Liver (tissue), 3 donors: ENCODE data around the gene DNAJB6.

ENCODE experiments used
- CTCF ChIP-seq: fragments of 150-350 bp; IDR thresholded peaks from 2 replicates; pipeline ENCODE4 v1.5.1; 2017; ENCODE audit warnings: improper control_type of control experiment, low read depth, low read length; ENCODE audit not compliant: missing input control
- EGR1 ChIP-seq, 2 donors: IDR thresholded peaks; 2 replicates each; pipeline ENCODE4 v1.6.1; 2016 to 2018; ENCODE audit warnings: antibody characterized with exemption in 2 of 2, low read depth in 2 of 2
- FOXA1 ChIP-seq: IDR thresholded peaks from 2 replicates; pipeline ENCODE4 v1.6.1; 2016; ENCODE audit warnings: antibody characterized with exemption
- GABPA ChIP-seq, 2 donors: IDR thresholded peaks in 1 of 2; conservative IDR thresholded peaks in 1 of 2; 2 replicates each; pipeline ENCODE4 v1.6.1; 2016; ENCODE audit warnings: antibody characterized with exemption in 2 of 2, mild to moderate bottlenecking in 1 of 2, moderate library complexity in 1 of 2
- HNF4G ChIP-seq: IDR thresholded peaks from 2 replicates; pipeline ENCODE4 v1.6.1; 2016; ENCODE audit warnings: antibody characterized with exemption
- JUND ChIP-seq, 2 donors: IDR thresholded peaks; 2 replicates each; pipeline ENCODE4 v1.6.1; 2016; ENCODE audit warnings: antibody characterized with exemption in 2 of 2
- MAX ChIP-seq: IDR thresholded peaks from 2 replicates; pipeline ENCODE4 v1.6.1; 2016; ENCODE audit warnings: antibody characterized with exemption
- RAD21 ChIP-seq, 2 donors: IDR thresholded peaks; 2 replicates each; pipeline ENCODE4 v1.6.1; 2016; ENCODE audit warnings: antibody characterized with exemption in 2 of 2, mild to moderate bottlenecking in 2 of 2
- RXRA ChIP-seq, 2 donors: IDR thresholded peaks; 2 replicates each; pipeline ENCODE4 v1.6.1; 2017 to 2018; ENCODE audit warnings: antibody characterized with exemption in 2 of 2, mild to moderate bottlenecking in 1 of 2
- TAF1 ChIP-seq: conservative IDR thresholded peaks from 2 replicates; pipeline ENCODE4 v1.6.1; 2016; ENCODE audit warnings: antibody characterized with exemption, mild to moderate bottlenecking
- YY1 ChIP-seq: IDR thresholded peaks from 2 replicates; pipeline ENCODE4 v1.6.1; 2016; ENCODE audit warnings: antibody characterized with exemption, mild to moderate bottlenecking
- TF ChIP-seq, protein P1 (sequence below): IDR thresholded peaks from 2 replicates; pipeline ENCODE4 v1.6.1; 2016; ENCODE audit warnings: antibody characterized with exemption, mild to moderate bottlenecking
- TF ChIP-seq, protein P2 (sequence below): IDR thresholded peaks from 2 replicates; pipeline ENCODE4 v1.6.1; 2016; ENCODE audit warnings: antibody characterized with exemption
- TF ChIP-seq, protein P3 (sequence below): IDR thresholded peaks from 2 replicates; pipeline ENCODE4 v1.6.1; 2016; ENCODE audit warnings: antibody characterized with exemption
- donor health status: healthy.
- donor health status: healthy.

DNA sequence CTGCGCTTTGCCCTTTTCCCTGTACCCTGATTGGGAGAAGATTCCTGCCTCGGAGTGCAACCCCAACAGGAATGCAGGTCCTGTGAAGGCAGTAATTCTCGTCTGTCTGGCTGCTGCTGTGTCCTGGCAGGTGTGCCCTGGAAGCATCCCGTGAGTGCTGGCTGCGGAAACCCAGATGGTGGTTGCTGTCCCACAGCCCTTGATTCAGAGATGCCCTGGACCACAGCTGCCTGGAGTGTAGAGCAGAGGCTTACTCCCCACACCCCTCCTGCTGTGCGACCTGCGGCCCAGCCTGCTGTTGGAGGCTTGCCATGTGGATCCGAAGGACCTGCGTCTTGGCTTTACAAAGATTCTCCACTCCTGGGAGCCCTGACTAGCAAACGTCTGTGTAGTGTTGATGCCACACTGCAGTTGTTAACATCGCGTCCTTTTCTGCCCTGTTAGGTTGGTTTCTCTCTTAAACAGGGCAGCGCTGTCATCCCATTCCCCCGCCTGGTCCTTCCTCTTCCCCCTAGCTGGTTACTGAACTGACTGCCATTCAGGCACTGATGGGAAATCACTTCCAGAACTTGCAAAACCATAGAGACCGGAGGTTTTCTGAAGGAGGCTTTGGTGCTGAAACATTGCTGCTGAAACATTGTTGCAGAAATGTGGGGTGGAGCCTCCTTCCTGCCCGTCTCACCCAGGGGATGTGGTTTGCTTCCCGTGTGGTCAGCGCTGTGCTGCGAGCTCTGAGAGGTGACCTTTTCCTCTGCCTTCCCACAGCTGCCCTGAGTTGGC, 53.3 kb downstream of the DNAJB6 start:
- TF ChIP-seq CTCF (no peak), JUND (IDR thresholded peaks at IDR 0.05) (no peak), RAD21 (IDR thresholded peaks at IDR 0.05) (no peak), GABPA (IDR thresholded peaks at IDR 0.05 in 1 of 2, conservative IDR thresholded peaks at IDR 0.05 in 1 of 2) (no peak), FOXA1 (no peak), YY1 (no peak), EGR1 (IDR thresholded peaks at IDR 0.05; ENCODE audit: low read depth in 2 of 2) (no peak), TAF1 (no peak), HNF4G (no peak), RXRA (IDR thresholded peaks at IDR 0.05) (no peak), MAX (no peak)
- TF ChIP-seq, protein P1, sequence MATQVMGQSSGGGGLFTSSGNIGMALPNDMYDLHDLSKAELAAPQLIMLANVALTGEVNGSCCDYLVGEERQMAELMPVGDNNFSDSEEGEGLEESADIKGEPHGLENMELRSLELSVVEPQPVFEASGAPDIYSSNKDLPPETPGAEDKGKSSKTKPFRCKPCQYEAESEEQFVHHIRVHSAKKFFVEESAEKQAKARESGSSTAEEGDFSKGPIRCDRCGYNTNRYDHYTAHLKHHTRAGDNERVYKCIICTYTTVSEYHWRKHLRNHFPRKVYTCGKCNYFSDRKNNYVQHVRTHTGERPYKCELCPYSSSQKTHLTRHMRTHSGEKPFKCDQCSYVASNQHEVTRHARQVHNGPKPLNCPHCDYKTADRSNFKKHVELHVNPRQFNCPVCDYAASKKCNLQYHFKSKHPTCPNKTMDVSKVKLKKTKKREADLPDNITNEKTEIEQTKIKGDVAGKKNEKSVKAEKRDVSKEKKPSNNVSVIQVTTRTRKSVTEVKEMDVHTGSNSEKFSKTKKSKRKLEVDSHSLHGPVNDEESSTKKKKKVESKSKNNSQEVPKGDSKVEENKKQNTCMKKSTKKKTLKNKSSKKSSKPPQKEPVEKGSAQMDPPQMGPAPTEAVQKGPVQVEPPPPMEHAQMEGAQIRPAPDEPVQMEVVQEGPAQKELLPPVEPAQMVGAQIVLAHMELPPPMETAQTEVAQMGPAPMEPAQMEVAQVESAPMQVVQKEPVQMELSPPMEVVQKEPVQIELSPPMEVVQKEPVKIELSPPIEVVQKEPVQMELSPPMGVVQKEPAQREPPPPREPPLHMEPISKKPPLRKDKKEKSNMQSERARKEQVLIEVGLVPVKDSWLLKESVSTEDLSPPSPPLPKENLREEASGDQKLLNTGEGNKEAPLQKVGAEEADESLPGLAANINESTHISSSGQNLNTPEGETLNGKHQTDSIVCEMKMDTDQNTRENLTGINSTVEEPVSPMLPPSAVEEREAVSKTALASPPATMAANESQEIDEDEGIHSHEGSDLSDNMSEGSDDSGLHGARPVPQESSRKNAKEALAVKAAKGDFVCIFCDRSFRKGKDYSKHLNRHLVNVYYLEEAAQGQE: no peak
- TF ChIP-seq, protein P2, sequence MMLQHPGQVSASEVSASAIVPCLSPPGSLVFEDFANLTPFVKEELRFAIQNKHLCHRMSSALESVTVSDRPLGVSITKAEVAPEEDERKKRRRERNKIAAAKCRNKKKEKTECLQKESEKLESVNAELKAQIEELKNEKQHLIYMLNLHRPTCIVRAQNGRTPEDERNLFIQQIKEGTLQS: no peak
- TF ChIP-seq, protein P3, sequence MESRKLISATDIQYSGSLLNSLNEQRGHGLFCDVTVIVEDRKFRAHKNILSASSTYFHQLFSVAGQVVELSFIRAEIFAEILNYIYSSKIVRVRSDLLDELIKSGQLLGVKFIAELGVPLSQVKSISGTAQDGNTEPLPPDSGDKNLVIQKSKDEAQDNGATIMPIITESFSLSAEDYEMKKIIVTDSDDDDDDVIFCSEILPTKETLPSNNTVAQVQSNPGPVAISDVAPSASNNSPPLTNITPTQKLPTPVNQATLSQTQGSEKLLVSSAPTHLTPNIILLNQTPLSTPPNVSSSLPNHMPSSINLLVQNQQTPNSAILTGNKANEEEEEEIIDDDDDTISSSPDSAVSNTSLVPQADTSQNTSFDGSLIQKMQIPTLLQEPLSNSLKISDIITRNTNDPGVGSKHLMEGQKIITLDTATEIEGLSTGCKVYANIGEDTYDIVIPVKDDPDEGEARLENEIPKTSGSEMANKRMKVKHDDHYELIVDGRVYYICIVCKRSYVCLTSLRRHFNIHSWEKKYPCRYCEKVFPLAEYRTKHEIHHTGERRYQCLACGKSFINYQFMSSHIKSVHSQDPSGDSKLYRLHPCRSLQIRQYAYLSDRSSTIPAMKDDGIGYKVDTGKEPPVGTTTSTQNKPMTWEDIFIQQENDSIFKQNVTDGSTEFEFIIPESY: no peak
